ENCODE measurements around the gene NCOA7. TPM values are rescaled to one million over a fixed set of nuclear protein-coding genes. Genes with fewer than 3 reads are reported as not detected.
A peak's percentile ranks its signal among the peaks of the same experiment; 100 is the strongest.

The NCOA7 gene
- total RNA-seq, 1 donor from 2014 or later: 11.2 TPM

GRCh38 chr6:125781314-125781868 lies 9.4 kb upstream of the NCOA7 start:
- no peaks in the 10 kb centered on the region for H3K4me1 Mint-ChIP-seq
- no peak overlapping the region for H3K27ac Mint-ChIP-seq (ENCODE audit: unreplicated experiment)
- peaks cover 6% of the 10 kb centered on the region for H3K27me3 Mint-ChIP-seq (ENCODE audit: low read depth)
- no peak for DNase-seq (ENCODE audit: low read depth, low spot score)
- H3K4me3 Mint-ChIP-seq: no peak overlapping the region
- no peaks in the 10 kb centered on the region for H3K36me3 Mint-ChIP-seq (ENCODE audit: low read depth)
- H3K9me3 Mint-ChIP-seq: no peaks in the 10 kb centered on the region
- TF ChIP-seq CTCF (conservative IDR thresholded peaks at IDR 0.05): no peak

- TF ChIP-seq CTCF (conservative IDR thresholded peaks at IDR 0.05): no peak
- Mint-ChIP-seq H3K27me3 (ENCODE audit: low read depth) (no peaks in the 10 kb centered on the region), H3K36me3 (ENCODE audit: low read depth) (no peaks in the 10 kb centered on the region), H3K27ac (ENCODE audit: unreplicated experiment) (no peak overlapping the region), H3K4me3 (peak overlapping the region; percentile 7), H3K4me1 (peaks cover 2% of the 10 kb centered on the region), H3K9me3 (no peaks in the 10 kb centered on the region)
- DNase-seq (ENCODE audit: low read depth, low spot score): no peak
These were observed 6.4 kb upstream of the NCOA7 start for GRCh38 chr6:125784365-125784764.

DNA sequence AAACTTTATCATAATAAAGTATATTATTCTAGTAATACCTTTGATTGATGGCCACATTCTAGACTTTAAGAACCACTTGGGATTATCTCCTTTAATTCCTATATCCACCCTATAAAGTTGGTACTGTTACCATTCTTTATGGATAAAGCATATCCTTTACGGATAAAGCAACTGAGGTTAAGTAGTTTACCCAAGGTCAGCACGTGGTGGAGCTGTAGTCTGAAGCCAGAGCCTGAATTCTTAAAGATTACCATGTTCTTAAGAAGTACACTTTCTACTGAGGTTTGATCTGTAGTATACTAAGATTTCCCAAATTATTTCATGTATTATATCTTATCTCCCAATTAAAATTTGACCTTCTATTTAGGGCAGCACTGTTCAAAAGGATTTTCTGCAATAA lies 3.0 kb upstream of the NCOA7 start:
- no peaks in the 10 kb centered on the region for H3K36me3 Mint-ChIP-seq (ENCODE audit: low read depth)
- no peak for DNase-seq (ENCODE audit: low read depth, low spot score)
- no peak overlapping the region for H3K27ac Mint-ChIP-seq (ENCODE audit: unreplicated experiment)
- H3K4me3 Mint-ChIP-seq: peak overlapping the region; percentile 42
- no peaks in the 10 kb centered on the region for H3K9me3 Mint-ChIP-seq
- H3K27me3 Mint-ChIP-seq (ENCODE audit: low read depth): peaks cover 12% of the 10 kb centered on the region
- peaks cover 17% of the 10 kb centered on the region for H3K4me1 Mint-ChIP-seq
- TF ChIP-seq CTCF (conservative IDR thresholded peaks at IDR 0.05): peak; percentile 18

- Mint-ChIP-seq H3K36me3 (ENCODE audit: low read depth) (no peaks in the 10 kb centered on the region), H3K9me3 (no peaks in the 10 kb centered on the region), H3K27me3 (ENCODE audit: low read depth) (peaks cover 15% of the 10 kb centered on the region), H3K4me3 (peak overlapping the region; percentile 95), H3K27ac (ENCODE audit: unreplicated experiment) (no peak overlapping the region), H3K4me1 (peaks cover 17% of the 10 kb centered on the region)
- TF ChIP-seq CTCF (conservative IDR thresholded peaks at IDR 0.05): no peak
- DNase-seq (ENCODE audit: low read depth, low spot score): no peak
These were observed 1.6 kb upstream of the NCOA7 start for GRCh38 chr6:125789167-125789566.

- Mint-ChIP-seq H3K27me3 (ENCODE audit: low read depth) (peaks cover 15% of the 10 kb centered on the region), H3K9me3 (no peaks in the 10 kb centered on the region), H3K4me1 (peaks cover 17% of the 10 kb centered on the region), H3K36me3 (ENCODE audit: low read depth) (no peaks in the 10 kb centered on the region), H3K27ac (ENCODE audit: unreplicated experiment) (peak overlapping the region; percentile 97), H3K4me3 (peak overlapping the region; percentile 95)
- no peak for TF ChIP-seq CTCF (conservative IDR thresholded peaks at IDR 0.05)
- peak; percentile 20 for DNase-seq (ENCODE audit: low read depth, low spot score)
These were observed 993 bp upstream of the NCOA7 start for GRCh38 chr6:125789576-125790357.
